OCI-LY7 (cell line): ENCODE measurements around the gene SIPA1L3. TPM values are rescaled to one million over a fixed set of nuclear protein-coding genes. Genes with fewer than 3 reads are reported as not detected.

ENCODE experiments used
- BruUV-seq: library from RNA; stranded (reverse); fragments of 400-500 nt; replicated peaks from 2 replicates; lab custom pipeline; 2021; lab: Mats Ljungman, UMichigan
- CTCF ChIA-PET: fragments of 300-600 bp; sonication (Branson Sonifier 250); formaldehyde crosslinking; loops from one replicate; lab custom pipeline; 2022; ENCODE audit warnings: antibody characterized with exemption; ENCODE audit not compliant: unreplicated experiment; lab: Charles Lee
- POLR2A ChIA-PET: fragments of 300-600 bp; sonication (Branson Sonifier 250); formaldehyde crosslinking; loops from one replicate; lab custom pipeline; 2022; ENCODE audit warnings: antibody characterized with exemption; lab: Charles Lee
- DNase-seq: peaks from one replicate; pipeline ENCODE4 v3.0.0-alpha.2; 2015; ENCODE audit warnings: low spot score
- H2AFZ ChIP-seq: fragments of 200-600 bp; sonication (generic), shearing (Covaris generic); 2 replicates; pipeline ENCODE4 v1.6.1; 2014; ENCODE audit warnings: mild to moderate bottlenecking, antibody characterized with exemption, low read length, moderate library complexity
- H3K27ac ChIP-seq: fragments of 200-600 bp; sonication (generic); 2 replicates; pipeline ENCODE4 v1.5.1; 2014; ENCODE audit warnings: mixed run types, low read depth, mild to moderate bottlenecking, moderate library complexity, low read length, inconsistent platforms; ENCODE audit not compliant: poor library complexity, severe bottlenecking
- H3K36me3 ChIP-seq: fragments of 200-600 bp; sonication (generic); 2 replicates; pipeline ENCODE4 v1.6.1; 2014; ENCODE audit warnings: mild to moderate bottlenecking, antibody characterized with exemption, low read length, moderate library complexity, mixed read lengths; ENCODE audit not compliant: insufficient read depth
- H3K4me1 ChIP-seq: fragments of 200-600 bp; sonication (generic); 2 replicates; pipeline ENCODE4 v1.5.1; 2014; ENCODE audit warnings: mild to moderate bottlenecking, low read length; ENCODE audit not compliant: insufficient read depth, poor library complexity, severe bottlenecking
- H3K4me2 ChIP-seq: fragments of 200-600 bp; sonication (generic); 2 replicates; pipeline ENCODE4 v1.6.1; 2014; ENCODE audit warnings: mild to moderate bottlenecking, low read length
- H3K4me3 ChIP-seq: fragments of 200-600 bp; sonication (generic); 2 replicates; pipeline ENCODE4 v1.5.1; 2014; ENCODE audit warnings: mild to moderate bottlenecking, low read depth, low read length; ENCODE audit not compliant: poor library complexity, severe bottlenecking
- H3K79me2 ChIP-seq: fragments of 200-600 bp; sonication (generic); 2 replicates; pipeline ENCODE4 v1.6.1; 2016; ENCODE audit warnings: low read depth, mild to moderate bottlenecking, low read length, moderate library complexity, mixed read lengths; ENCODE audit not compliant: insufficient read depth
- H3K9me2 ChIP-seq: fragments of 200-600 bp; sonication (generic); 2 replicates; pipeline ENCODE4 v1.6.1; 2016; ENCODE audit warnings: mild to moderate bottlenecking, low read length, mixed read lengths; ENCODE audit not compliant: insufficient read depth
- H3K9me3 ChIP-seq: fragments of 200-600 bp; sonication (generic); 2 replicates; pipeline ENCODE4 v1.6.1; 2014; ENCODE audit warnings: mild to moderate bottlenecking, mixed run types, low read length, mixed read lengths
- H4K20me1 ChIP-seq: fragments of 200-600 bp; sonication (generic); 2 replicates; pipeline ENCODE4 v1.6.1; 2014; ENCODE audit warnings: mild to moderate bottlenecking, antibody characterized with exemption, low read length, moderate library complexity, mixed read lengths; ENCODE audit not compliant: insufficient read depth
- CTCF ChIP-seq: fragments of 200-600 bp; sonication (generic); conservative IDR thresholded peaks from 2 replicates; pipeline ENCODE4 v1.5.1; 2014; ENCODE audit warnings: mild to moderate bottlenecking, antibody characterized with exemption, low read length, moderate library complexity, mixed read lengths
- EZH2phosphoT487 ChIP-seq: fragments of 200-600 bp; sonication (generic); IDR thresholded peaks from 2 replicates; pipeline ENCODE4 v1.6.1; 2018; ENCODE audit warnings: low read depth, borderline replicate concordance, mild to moderate bottlenecking, mixed run types, antibody characterized with exemption, low read length, moderate library complexity, mixed read lengths
- intact Hi-C: fragments of 100-400 bp; cut with micrococcal nuclease; formaldehyde crosslinking; loops from one replicate; pipeline ENCODE4 v1.10.0; 2022; ENCODE audit not compliant: unreplicated experiment
- total RNA-seq, 2 experiments: library from RNA; depleted of rRNA in 1 of 2; stranded (reverse); fragments of >200 nt in 1 of 2; shearing (Covaris generic) in 1 of 2; gene quantifications; 2 replicates each; pipeline ENCODE4 v1.2.3, GENCODE V29; 2014 to 2022

The SIPA1L3 gene
- total RNA-seq, 2 experiments from 2014 or later, result 21.2 to 84.4 TPM

- H3K9me2 ChIP-seq, result no peaks in the 10 kb centered on the region
- H3K4me2 ChIP-seq, result no peak overlapping the region
- CTCF ChIA-PET, result no interaction called here
- peaks cover 55% of the 10 kb centered on the region for H3K4me1 ChIP-seq
- H2AFZ ChIP-seq, result no peak overlapping the region
- no peak for DNase-seq
- no TSS peak for BruUV-seq
- H4K20me1 ChIP-seq, result no peaks in the 10 kb centered on the region
- intact Hi-C loops, result no loop called here
- POLR2A ChIA-PET, result interaction anchor here (0.6 to 1.4 kb wide), 4 partner anchors 8 to 146 kb away, joined by 3 to 6 read pairs (median 4); no protein-coding TSS in a partner anchor
- no peak overlapping the region for H3K4me3 ChIP-seq
- peaks cover 11% of the 10 kb centered on the region; the same call in 1 of the 2 replicates for H3K9me3 ChIP-seq
- H3K79me2 ChIP-seq, result peaks cover 33% of the 10 kb centered on the region
- no peak overlapping the region for H3K27ac ChIP-seq
- H3K36me3 ChIP-seq, result peaks cover 12% of the 10 kb centered on the region
- TF ChIP-seq CTCF (no peak), EZH2phosphoT487 (no peak)
Observed at GRCh38 chr19:38039966-38040365, 133.0 kb downstream of the SIPA1L3 start.

- POLR2A ChIA-PET, result interaction anchor here (0.7 to 1.9 kb wide), 6 partner anchors 8 to 332 kb away, joined by 3 to 11 read pairs (median 4); partner anchors contain the start of genes PSMD8, SIPA1L3 and WDR87
Observed at GRCh38 chr19:38042132-38042531, 135.1 kb downstream of the SIPA1L3 start.

More at GRCh38 chr19:38042132-38042531, 135.1 kb downstream of the SIPA1L3 start:
- no peak overlapping the region for H3K27ac ChIP-seq
- H3K36me3 ChIP-seq, result peaks cover 12% of the 10 kb centered on the region
- CTCF ChIA-PET, result interaction anchor here (0.7 kb wide), 1 partner anchor 38 kb away, joined by 3 read pairs; no protein-coding TSS in a partner anchor
- no peak for DNase-seq
- H4K20me1 ChIP-seq, result no peaks in the 10 kb centered on the region
- H2AFZ ChIP-seq, result no peak overlapping the region
- H3K9me2 ChIP-seq, result no peaks in the 10 kb centered on the region
- H3K4me3 ChIP-seq, result no peak overlapping the region
- H3K4me2 ChIP-seq, result no peak overlapping the region
- peaks cover 55% of the 10 kb centered on the region for H3K4me1 ChIP-seq
- intact Hi-C loops, result no loop called here
- BruUV-seq, result TSS peak; percentile 13
- peaks cover 24% of the 10 kb centered on the region for H3K79me2 ChIP-seq
- no peak for TF ChIP-seq EZH2phosphoT487
- TF ChIP-seq CTCF, result no peak
- H3K9me3 ChIP-seq, result peaks cover 11% of the 10 kb centered on the region; the same call in 1 of the 2 replicates
